Stimulated activated CD8-positive, alpha-beta memory T cell treated with anti-CD3 and anti-CD28 coated beads, Interleukin-7, amount 100 ng/mL, for 1 hour (primary cell): ENCODE results near the gene SUOX.
"Not testable (repeated sequence)": the region's sequence is repeated elsewhere in the genome, so short reads cannot be mapped to it uniquely, and the experiment has no call there.

Source experiments
- DNase-seq, 2 donors: peaks; one replicate each; pipeline ENCODE4 v3.0.0-alpha.2; 2020; ENCODE audit warnings: low read depth in 2 of 2

SUOX gene

DNA sequence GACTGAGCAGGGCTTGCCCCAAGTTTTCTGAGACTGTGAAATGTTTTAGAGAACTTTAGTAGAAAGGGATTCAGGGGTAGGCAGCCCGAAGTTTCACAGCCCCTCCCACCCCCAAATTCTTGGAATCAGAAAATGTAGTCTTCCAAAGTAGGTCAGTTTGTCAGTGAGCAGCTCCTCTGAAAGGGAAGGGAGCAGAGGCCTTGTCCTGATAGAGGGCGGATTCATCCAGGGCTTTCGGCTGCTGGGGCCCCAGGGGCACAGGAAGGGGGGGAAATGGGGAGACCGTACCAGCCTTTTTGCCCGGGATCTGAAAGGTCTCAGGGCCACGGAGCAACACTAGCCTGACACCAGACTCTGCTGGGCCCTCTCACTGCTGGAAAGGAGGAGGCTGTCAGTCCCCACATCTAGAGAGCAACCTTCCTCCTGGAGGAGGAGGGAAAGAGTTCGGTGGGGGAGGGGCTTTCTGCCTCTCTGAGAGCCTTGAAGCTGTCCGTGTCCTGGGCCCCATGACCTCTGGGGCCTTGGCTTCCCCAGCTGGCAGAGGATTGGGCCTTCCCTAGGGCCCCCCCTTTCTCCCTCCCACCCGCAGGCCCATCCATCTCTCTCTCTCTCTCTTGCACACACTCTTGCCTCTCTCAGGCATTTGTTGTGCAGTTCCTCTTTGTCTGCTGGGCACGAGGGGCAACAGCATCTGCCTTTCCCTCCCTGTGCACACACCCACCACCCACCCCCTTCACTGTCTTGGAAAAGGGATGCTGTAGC, 23.5 kb downstream of the SUOX start, which contains the start of gene IKZF4:
Gene IKZF4 (plus strand): TSS at position 621 of the 762 bp plus-strand sequence. CDS start 451 bp downstream, outside the sequence.
- no peak for DNase-seq

DNA sequence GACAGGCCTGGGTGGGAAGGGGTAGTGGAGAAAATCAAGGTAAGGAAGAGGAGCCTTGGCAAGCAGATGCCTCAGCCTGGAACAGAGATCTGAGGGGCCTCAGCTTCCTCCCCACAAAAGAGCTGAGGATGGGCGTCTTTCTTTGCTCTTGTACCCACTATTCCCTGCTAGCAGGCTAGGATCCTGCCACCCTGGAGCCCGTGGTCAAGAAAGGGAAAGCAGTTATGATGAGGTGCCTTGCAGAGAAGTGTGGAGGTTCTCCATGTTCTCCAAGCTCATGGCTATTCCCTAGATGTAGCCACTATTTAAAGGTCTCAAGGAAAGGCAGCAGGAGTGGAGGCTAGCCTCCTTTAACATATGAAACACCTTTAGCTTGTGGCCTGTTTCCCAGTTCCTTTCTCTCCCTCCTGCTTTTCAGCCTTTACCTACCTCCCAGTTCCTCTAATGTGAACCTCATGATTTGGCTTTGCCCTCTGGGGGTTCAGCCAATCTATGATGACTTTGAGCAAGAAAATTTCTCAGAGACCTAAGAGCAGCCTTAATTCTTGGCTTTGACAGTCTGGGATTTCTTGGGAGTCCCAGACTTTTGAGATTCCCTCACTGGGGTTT, 24.9 kb downstream of the SUOX start:
- DNase-seq, result no peak

DNA sequence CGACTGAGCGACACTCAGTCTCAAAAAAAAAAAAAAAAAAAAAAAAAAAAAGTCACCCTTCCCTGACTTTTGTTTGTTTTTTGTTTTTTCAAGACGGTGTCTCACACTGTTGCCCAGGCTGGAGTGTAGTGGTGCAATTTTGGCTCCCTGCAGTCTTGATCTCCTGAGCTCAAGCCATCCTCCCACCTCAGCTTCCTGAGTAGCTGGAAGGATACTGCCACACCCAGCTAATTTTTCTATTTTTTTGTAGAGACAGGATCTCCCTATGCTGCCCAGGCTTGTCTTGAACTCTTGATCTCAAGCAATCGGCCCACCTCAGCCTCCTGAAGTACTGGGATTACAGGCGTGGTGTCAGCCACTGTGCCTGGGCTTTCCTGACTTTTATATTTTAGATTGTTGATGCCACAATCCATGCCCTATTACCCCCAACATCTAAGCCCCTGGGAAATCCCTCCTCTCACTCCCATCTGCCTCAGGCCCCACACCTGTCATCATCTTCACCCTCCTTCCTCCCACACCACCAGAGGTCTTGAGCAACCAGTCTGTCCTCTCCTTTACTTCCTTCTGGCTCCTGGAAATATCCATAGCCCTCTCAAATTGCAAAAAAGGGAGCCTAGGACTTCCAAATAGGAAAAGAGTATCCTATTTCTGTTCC, 31.6 kb downstream of the SUOX start:
- no peak for DNase-seq

DNA sequence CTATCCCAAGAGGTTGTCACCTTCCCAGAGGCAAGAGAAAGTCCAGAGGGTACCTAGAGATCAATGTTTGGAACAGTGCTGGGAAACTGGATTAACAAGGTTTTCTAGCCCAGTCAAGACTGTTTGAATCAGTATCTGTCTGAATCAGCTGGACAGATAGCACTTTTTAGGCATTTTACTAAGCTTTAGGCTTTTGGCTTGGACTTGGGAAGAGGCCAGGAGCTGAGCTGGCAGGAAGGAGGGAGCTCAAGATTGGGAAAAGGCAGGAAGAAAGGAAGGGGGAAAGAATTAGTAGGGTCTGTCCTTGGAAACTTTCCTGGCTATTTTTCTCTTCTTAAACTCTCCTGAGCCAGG, 32.1 kb downstream of the SUOX start:
- DNase-seq, result no peak

DNA sequence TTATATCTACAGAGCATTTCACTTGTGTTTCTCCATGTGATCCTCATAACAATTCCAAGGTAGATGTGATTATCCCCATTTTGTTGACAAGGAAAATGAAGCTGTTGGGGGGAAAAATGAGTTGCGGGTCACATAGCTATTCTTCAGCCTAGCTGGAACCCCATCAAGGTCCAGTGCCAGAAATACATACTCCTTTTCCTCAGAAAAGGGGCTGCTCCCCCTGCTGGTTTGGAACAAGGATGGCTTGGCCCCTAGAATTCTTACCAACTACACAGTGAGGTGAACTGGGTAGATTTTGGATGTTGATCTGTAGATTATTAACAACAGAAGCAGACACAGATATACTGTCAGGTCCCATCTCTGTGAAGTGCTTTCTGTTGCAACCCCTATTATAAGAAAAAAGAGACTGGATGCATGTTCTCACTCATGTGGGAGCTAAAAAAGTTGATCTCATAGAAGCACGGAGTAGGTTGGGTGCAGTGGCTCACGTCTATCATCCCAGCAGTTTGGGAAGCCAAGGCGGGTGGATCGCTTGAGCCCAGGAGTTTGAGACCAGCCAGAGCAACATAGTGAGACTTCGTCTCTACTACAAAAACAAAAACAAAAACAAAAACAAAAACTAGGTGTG, 32.7 kb downstream of the SUOX start:
- DNase-seq, result no peak

DNA sequence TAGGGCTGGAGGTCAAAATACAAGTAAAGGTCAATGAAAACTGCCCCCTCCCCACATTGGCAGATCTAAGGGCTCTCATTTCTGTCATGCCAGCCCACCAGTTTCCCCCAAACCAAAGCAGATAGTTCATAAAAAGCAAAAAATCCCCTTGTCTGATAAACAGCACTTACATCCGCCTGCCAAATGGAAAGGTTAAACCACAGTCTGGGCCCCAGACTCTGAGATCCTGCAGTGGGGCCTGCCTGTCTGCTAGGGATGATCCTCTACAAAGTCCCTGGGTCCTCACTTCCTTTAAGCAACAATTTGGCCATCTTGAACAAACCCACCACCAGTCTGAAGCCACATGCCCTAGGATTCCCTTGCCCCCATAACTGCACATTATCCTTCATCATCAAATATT, 34.9 kb downstream of the SUOX start:
- DNase-seq, result no peak

DNA sequence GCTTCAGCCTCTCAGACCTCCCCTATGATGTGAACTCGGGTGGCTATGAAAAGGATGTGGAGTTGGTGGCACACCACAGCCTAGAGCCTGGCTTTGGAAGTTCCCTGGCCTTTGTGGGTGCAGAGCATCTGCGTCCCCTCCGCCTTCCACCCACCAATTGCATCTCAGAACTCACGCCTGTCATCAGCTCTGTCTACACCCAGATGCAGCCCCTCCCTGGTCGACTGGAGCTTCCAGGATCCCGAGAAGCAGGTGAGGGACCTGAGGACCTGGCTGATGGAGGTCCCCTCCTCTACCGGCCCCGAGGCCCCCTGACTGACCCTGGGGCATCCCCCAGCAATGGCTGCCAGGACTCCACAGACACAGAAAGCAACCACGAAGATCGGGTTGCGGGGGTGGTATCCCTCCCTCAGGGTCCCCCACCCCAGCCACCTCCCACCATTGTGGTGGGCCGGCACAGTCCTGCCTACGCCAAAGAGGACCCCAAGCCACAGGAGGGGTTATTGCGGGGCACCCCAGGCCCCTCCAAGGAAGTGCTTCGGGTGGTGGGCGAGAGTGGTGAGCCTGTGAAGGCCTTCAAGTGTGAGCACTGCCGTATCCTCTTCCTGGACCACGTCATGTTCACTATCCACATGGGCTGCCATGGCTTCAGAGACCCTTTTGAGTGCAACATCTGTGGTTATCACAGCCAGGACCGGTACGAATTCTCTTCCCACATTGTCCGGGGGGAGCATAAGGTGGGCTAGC, 37.7 kb downstream of the SUOX start:
- no peak for DNase-seq

DNA sequence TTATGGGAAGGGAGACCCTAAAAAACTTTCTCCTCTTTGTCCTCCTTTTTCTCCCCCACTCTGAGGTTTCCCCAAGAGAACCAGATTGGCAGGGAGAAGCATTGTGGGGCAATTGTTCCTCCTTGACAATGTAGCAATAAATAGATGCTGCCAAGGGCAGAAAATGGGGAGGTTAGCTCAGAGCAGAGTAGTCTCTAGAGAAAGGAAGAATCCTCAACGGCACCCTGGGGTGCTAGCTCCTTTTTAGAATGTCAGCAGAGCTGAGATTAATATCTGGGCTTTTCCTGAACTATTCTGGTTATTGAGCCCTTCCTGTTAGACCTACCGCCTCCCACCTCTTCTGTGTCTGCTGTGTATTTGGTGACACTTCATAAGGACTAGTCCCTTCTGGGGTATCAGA, 40.1 kb downstream of the SUOX start:
- no peak for DNase-seq

DNA sequence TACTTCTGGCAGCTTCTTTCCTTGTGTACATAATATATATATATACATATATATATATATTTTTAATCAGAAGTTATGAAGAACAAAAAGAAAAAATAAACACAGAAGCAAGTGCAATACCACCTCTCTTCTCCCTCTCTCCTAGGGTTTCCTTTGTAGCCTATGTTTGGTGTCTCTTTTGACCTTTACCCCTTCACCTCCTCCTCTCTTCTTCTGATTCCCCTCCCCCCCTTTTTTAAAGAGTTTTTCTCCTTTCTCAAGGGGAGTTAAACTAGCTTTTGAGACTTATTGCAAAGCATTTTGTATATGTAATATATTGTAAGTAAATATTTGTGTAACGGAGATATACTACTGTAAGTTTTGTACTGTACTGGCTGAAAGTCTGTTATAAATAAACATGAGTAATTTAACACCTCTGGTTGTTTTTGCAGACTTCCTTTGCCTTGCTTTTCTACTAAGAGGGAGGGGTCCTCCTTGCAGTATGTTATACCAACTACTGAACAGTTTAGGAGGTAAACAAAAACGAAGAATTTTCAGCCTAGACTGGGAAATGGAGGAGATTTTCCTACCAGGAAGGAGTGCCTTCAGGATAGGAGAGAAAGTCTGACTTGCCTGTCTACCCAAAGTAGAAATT, 41.1 kb downstream of the SUOX start:
- no peak for DNase-seq

DNA sequence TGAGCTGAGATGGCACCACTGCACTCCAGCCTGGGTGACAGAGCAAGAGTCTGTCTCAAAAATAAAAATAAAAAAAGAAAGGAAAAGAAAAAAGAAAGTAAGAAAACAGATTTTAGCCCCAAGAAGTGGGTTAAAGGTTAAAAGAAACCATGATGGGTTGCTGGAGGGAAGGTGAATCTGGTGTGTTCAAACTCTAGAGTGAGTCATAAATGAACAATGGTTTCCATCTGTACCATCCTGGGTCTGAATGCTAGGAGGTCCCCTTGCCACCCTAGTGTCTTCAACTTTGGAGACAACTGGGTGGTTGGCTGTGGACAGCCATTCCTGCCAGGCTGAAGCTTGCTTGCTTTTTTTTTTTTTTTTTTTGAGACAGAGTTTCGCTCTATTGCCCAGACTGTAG, 43.1 kb downstream of the SUOX start:
- DNase-seq, result no peak

DNA sequence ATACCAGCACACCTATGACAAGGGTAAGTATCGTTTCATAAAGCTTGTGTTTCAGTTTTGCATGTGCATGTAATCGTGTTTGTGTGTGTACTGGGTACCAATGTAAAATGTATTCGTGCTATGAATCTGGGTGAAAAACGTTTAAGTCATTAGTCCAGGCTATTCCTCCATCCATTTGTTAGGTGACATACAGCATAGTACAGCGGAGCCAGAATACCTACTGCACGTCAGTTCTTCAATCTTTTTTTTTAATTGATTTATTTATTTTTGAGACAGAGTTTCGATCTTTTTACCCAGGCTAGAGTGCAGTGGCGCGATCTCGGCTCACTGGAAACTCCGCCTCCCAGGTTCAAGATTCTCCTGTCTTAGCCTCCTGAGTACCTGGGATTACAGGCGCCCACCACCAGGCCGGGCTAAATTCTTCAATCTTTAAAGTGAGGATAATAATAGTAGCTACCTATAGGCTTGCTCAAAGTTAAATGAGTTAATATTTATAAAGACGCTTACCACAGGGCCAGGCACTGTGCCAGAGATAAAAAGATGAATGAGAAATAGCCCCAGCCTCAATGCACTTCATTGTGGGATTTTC, 44.0 kb downstream of the SUOX start:
- no peak for DNase-seq

DNA sequence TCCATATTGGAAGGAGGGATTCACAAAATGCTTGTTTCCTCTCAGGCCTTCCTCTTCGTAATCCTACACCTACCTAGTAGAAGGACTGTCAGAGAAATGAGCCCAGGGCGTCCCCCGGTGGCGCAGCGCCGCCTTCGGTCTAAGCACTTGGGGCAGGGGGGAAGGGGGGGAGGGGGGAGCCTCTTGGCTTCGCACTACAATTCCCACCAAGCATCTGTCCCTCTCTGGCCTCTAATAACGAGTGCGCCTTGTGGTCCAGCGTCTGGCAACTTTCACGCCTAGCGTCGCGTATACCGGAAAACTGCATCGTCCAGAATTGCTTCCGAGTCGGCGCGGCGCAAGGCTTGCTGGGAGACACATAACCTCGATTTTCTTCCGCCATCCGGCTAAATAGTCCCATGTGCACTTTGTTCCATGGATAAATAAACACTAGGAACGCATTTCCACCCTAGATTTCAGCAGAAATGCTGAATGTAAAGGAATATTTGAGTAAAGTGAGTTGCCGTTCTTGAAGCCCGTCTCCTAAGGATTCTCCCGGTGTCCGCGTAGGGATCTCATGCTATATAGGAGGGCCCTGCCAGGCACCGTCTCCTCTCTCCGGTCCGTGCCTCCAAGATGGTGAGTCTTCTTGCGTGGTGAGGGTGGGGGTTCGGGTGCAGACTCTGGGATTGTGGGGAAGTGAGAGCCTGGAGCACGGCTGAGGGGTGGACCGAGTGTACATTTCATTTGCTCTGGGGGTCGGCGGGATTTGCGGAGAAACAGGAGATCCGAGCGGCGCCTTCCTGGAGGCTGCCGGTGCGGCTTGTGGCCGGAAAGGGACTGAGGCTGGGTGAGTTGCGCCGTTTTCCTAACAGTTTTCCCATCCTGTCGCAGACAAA, 44.7 kb downstream of the SUOX start, which contains the start of gene RPS26:
Gene RPS26 (plus strand): TSS at position 367 of the 878 bp plus-strand sequence. CDS start 249 bp downstream, at position 616.
- peak; percentile 81 for DNase-seq

DNA sequence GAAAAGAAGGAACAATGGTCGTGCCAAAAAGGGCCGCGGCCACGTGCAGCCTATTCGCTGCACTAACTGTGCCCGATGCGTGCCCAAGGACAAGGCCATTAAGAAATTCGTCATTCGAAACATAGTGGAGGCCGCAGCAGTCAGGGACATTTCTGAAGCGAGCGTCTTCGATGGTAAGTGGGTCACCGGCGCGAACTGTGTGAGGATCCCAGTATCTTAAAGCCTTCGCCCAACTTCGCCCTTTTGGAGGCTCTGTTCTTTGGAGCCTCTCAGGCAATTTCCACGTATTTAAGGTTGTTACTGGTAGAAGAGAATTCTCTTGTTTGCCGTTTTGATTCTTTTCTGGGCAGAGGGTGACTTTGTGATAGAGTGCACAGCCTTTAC, 45.3 kb downstream of the SUOX start:
- not testable (repeated sequence) for DNase-seq

DNA sequence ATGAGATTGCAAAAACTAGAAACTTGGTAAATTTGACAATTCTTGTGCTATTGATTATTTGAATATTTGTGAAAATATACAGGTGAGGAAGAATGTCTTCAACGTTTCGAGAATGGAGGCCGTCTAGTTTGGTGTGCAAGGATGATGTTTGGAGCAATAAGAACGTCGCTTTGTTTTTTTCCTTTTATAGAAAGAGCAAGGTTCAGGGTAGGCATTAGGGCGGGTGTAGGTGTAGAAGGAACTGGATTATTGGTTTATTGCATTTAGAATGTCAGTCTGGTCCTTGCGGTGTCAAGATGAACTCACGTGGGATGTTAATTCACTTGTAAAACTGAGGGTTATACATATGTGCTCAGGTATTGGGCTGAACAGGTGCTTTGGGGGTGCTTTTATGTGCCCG, 45.8 kb downstream of the SUOX start:
- no peak for DNase-seq

DNA sequence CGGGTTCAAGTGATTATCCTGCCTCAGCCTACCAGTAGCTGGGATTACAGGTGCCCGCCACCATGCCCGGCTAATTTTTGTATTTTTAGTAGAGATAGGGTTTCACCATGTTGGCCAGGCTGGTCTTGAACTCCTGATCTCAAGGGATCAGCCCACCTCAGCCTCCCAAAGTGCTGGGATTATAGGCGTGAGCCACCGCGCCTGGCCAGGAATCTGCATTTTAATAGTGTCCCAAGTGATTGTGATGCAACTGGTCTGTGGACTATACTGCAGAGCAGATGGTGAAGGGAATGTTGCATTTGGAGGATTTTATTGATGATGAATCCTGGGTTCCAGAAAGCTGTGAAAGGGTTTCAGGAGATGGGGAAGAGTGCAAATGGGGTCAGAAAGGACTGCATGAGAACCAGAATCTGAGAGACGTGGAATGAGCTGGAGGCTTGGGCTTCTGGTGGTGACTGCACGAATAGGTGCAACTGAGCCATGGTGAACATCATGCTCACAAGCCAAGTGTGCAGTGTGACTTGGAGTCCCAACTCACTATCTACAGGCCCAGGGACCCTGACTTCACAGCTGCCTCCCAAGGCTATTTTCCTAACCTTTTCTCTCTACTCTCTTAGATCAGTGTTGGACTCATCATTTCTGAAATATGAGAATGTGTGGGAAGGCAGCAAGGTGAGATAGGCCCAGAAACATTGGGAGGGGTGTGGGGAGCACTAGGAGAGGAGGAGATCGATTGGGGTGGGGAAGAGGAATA, 49.1 kb downstream of the SUOX start:
- DNase-seq, result no peak

DNA sequence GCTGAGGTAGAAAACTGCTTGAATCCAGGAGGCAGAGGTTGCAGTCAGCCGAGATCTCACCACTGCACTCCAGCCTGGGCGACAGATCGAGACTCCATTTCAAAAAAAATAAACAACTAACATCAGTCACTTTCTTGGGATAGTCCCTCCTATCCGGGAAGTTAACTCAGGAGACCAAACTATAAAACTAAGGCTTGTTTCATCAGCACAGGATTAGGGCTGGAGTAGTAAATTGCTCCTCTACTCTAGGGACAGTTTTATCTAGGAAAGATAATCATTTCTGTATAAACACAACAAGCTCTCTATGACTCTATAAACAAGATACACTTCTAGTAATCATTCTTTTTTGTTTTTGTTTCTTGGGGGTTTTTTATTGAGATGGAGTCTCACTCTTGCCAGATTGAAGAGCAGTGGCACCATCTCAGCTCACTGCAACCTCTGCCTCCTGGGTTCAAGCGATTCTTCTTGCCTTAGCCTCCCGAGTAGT, 56.4 kb downstream of the SUOX start:
- DNase-seq, result no peak
